MV-4-11 (cell line): ENCODE results near the gene MYT1.
"Not testable (repeated sequence)": the region's sequence is repeated elsewhere in the genome, so short reads cannot be mapped to it uniquely, and the experiment has no call there.

ENCODE experiments used
- DNase-seq: peaks from one replicate; lab custom pipeline; 2025; lab: John Stamatoyannopoulos, UW

MYT1 gene

GRCh38 chr20:64234291-64234791 is 70.1 kb downstream of the MYT1 start:
- no peak for DNase-seq

DNA sequence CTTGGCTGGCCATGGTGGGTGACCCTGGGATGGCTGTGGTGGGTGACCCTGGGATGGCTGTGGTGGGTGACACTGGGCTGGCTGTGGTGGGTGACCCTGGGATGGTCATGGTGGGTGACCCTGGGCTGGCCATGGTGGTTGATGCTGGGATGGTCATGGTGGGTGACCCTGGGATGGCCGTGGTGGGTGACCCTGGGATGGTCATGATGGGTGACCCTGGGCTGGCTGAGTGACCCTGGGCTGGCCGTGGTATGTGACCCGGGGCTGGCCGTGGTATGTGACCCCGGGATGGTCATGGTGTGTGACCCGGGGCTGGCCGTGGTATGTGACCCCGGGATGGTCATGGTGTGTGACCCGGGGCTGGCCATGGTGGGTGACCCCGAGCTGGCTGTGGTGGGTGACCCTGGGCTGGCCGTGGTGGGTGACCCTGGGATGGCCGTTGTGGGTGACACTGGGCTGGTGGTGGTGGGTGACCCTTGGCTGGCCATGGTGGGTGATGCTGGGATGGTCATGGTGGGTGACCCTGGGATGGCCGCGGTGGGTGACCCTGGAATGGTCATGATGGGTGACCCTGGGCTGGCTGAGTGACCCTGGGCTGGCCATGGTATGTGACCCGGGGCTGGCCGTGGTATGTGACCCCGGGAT is 70.8 kb downstream of the MYT1 start:
- DNase-seq = not testable (repeated sequence)

DNA sequence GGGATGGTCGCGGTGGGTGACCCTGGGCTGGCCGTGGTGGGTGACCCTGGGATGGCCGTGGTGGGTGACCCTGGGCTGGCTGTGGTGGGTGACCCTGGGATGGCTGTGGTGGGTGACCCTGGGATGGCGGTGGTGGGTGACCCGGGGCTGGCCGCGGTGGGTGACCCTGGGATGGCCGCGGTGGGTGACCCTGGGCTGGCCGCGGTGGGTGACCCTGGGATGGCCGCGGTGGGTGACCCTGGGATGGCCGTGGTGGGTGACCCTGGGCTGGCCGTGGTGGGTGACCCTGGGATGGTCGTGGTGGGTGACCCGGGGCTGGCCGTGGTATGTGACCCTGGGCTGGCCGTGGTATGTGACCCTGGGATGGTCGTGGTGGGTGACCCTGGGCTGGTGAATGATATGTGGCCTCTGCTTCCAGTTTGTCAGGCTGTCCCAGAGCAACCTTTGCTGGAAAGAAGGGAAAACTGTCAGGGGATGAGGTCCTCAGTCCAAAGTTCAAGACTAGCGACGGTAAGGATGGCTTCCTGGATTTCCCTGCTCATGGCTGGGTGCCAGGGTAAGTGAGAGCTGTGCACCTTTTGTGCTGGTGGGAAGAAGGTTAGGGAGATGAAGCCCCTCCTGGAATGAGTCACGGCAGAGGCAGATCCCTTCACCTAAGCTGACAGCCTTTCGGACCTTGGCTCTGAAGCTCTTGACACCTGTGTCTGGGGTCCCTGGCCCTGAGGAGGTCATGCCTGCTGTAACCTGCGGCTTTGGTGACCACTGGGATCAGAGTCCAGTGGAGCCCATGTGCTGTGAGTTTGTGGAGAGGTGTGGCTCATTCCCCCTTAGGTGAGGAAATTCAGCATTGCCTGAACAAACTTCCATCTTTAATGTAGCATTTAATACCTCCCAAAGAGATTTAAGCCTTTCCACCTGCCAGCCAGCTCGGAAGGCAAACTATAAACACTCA is 72.2 kb downstream of the MYT1 start:
- DNase-seq = no peak

GRCh38 chr20:64237316-64237715 is 73.1 kb downstream of the MYT1 start:
- no peak for DNase-seq

DNA sequence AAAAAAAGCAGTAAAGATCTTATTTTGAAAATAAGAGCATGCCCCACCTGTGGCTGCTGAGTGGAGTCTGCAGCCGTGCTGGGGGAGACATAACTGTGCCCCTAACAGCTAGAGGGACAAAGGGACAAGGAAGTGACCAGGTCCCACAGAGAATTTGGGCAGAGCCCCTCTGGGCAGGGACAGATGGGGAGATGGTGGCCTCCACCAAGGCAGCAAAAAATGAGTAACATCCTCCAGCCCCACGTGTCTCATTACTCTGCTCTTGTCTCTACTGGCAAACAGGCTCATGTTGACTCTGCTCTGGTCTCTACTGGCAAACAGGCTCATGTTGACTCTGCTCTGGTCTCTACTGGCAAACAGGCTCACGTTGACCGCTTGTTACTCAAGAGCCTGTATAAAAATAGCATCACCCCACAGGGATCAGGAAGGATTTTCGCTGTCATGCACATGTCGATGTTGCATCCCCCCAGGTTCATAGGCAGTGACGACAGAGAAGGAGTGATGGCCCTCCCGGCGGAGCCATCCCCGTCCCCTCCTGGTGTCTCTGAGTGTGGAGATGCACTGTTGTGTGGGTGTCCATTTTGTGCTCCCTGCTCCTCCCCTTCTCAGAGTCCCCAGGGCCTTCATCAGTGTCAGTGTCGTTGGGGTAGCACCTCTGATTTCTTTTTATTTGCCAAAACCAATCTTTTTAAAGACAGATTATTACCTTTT is 74.0 kb downstream of the MYT1 start:
- DNase-seq = peak; percentile 36

DNA sequence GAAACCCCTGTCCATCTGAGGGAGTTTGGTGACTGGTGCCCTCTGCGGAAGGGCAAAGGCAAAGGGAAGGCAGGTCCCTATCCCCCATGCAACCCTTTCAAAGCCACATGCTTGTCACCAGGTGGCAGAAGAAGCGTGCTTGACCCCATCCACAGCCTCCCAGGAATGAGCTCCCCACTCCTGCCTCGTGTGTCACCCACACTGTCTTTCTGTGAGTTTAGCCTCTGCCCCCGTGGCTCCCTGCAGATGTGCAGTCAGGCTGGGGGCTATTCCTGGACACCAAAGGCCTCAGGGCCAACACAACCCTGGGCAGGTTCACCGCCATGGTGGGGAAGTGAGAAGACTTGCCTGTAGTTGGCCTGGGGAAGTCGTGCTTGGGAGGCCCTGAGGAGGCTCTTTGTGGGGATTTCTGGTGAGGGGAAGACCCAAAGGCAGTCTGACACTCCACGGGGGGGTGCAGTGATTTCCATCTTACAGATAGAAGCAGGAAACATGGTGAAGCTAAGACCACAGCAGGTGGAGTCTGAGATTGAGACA is 74.7 kb downstream of the MYT1 start:
- peak; percentile 32 for DNase-seq

DNA sequence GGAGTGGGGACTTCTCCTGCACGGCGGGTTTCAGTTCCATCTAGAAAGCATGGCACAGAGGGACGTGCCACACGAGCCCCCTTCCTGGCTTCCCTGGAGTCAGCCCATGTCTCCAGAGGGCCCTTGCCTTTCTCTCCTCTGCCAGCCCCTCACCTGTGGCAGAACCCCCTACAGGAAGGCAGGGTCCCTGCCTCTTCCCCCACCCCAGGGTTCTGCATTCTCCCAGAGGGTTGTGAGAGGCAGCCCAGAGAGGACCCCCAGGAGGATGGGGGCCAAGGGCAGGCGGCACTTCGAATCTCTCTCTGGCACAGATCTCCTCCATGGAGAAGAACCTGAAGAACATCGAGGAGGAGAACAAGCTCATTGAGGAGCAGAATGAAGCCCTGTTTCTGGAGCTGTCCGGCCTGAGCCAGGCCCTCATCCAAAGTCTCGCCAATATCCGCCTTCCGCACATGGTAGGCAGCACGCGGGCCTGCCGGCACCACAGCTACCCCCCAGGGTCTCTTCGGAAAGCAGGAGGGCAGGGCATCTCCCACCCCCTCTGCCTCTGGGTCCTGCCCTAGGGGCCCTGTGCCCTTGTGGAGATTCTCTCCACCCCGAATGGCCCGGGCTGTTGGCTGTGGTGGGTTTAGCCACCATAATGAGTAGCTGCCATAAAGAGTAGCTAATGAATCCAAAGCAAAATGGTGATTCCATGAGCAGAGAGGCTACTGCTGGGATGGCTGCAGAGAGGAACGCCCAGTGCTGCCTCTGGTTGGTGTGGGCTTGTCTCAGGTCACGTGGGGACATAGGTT is 75.4 kb downstream of the MYT1 start:
- DNase-seq = no peak

- no peak for DNase-seq
Measured at GRCh38 chr20:64240243-64241015, 76.2 kb downstream of the MYT1 start.

- peak; percentile 39 for DNase-seq
Measured at GRCh38 chr20:64241061-64241460, 76.8 kb downstream of the MYT1 start.

GRCh38 chr20:64242003-64242796 is 77.9 kb downstream of the MYT1 start:
- no peak for DNase-seq

GRCh38 chr20:64242797-64243475 is 78.7 kb downstream of the MYT1 start:
- DNase-seq = no peak

- no peak for DNase-seq
Measured at GRCh38 chr20:64244281-64244805, 80.1 kb downstream of the MYT1 start.

- DNase-seq = no peak
Measured at GRCh38 chr20:64244870-64245603, 80.8 kb downstream of the MYT1 start.

DNA sequence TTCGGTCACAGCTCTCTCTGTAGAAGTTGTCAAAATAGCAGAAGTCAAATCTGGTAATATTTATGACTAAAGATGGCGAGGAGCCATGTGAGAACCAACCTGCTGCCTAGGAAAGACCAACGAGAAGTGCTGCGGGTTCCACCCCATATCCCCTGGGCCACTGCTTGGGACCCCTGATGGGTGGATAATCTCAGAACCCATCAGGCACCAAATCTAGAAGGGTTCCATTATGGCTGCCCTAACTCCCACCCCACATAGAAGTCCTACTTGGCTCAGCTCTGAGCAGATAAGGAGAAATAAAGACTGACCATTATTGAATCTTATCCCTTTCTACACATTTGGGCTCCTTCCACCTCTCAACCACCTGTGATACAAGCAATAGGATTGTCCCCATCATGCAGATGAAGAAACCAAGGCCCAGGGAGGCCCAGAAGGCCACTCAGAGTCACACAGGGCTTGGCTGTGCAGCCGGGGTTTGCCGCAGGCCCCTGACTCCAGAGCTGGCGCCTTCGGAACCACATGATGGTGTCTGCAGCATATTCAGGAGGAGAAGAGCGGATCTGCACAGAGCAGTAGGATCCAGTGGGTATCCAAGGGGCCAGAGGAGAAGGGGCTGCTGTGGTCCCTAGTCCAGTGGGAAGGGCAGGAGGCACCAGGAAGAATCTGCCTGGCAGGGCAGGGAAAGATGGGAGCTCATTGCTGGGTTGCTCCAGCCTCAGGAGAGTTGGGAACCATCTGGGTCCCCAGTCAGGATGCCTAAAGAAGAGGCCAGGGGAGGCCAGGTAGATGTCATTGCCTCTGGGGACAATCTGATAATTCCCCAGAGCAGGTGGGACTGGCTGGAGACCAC is 81.7 kb downstream of the MYT1 start:
- DNase-seq = no peak

DNA sequence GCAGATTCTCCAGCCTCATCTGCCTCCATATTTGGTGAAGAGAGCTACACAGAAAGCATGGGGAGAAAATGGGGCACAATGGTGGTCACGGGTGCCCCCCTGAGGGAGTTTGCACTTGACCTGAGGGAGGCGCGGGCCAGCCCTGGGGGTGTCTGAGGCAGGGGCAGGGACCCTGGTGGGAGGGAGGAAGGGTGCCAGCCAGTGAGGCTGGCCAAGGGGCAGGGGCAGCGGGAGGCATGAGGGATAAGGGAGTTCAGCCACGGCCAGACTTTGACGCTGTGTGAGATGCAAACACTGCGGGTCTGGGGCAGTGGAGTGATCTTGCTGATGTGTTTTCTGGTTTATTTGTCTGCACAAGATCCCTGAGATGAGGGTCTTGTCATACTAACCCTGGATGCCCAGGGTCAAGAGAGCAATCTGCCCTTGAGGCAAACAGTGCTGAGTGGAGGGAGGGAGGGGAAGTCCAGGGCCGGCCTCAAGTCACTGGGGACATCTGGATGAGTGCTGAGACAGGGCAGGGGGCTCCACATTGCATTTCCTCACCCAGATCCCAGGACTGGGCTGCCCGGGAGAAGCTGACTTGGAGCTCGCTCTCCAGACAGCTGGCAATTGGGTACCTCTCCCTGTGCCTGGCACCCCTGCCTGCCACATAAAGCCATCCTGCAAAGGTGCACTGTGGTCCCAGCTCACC is 82.5 kb downstream of the MYT1 start:
- no peak for DNase-seq

DNA sequence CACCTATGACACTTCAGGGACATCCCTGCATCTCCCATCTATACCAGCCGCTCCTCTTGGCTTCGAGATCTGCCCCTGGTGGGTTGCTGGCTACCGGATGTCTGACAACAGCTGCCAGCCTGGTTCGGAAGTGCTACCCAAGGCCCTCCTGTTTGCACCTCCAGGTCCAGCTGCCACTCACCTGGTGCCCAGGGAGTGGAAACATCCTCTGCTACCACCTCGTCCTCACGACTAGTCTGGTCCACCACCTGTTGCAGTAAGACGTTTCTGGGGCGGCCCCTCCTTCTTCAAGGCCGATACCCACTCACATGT is 83.0 kb downstream of the MYT1 start:
- DNase-seq = no peak
